ENCODE data around the gene NANP. TPM values are rescaled to one million over a fixed set of nuclear protein-coding genes. Genes with fewer than 3 reads are reported as not detected.

NANP gene
- total and polyA plus RNA-seq, 4 donors, result 2.4 to 7.3 (median 4.4) TPM

DNA sequence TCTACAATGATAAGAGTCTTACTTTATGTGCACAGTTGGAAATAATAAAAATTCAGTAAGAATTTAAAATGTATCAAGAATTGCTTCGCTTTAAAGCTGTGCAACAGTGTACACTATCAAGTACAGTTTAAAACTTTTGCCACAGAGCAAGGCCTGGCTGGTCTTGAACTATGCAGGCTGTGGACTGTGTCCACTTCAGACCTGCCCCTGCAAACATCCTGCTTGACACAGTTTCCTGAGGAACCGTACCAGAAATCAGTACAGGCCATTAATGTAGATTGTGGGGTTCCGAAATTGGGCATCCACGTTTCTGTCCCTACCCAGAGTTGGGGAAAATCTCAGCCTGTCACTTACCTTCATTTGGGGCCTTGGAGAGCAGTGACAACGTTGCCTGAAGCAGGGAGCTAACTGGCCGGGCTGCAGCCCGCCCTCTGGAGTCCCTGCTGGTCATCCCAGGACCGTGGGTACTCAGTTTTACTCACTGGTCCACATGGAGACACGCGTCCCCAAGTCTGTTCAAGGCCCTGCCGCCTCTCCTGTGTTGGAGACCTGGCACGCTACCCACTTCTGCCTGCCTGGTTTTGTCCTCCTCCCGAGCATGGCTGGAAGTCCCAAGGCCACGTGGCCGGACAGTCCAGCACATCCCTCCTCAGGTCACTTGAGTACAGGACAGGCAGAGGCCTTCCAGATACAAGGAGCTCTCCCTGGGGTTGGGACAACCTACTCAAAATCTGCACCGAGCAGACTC, 46.9 kb downstream of the NANP start:
- Histone ChIP-seq H3K9me3 (ENCODE audit: control insufficient read depth in 4 of 4, insufficient read depth in 3 of 4, low read length in 3 of 4) (no peaks in the 10 kb centered on the region), H3K4me3 (no peak overlapping the region), H3K4me1 (ENCODE audit: control insufficient read depth in 5 of 5, insufficient read depth in 5 of 5, low read length in 5 of 5) (peaks cover 0 to 10% (median 5%) of the 10 kb centered on the region in 5 donors), H3K27me3 (ENCODE audit: control insufficient read depth in 3 of 3, insufficient read depth in 3 of 3, low read length in 2 of 3) (no peaks in the 10 kb centered on the region), H3K9ac (ENCODE audit: insufficient read depth in 1 of 2, low read length in 2 of 2) (no peak overlapping the region), H3K36me3 (ENCODE audit: control insufficient read depth in 4 of 4, insufficient read depth in 4 of 4, low read length in 4 of 4) (peaks cover 0 to 5% (median 0%) of the 10 kb centered on the region in 4 donors), H3K27ac (ENCODE audit: low read depth in 1 of 2, low read length in 1 of 2) (no peak overlapping the region)
- ATAC-seq (ENCODE audit: insufficient read depth, low FRiP score) (no peak), DNase-seq (no peak)
- TF ChIP-seq, protein P1, sequence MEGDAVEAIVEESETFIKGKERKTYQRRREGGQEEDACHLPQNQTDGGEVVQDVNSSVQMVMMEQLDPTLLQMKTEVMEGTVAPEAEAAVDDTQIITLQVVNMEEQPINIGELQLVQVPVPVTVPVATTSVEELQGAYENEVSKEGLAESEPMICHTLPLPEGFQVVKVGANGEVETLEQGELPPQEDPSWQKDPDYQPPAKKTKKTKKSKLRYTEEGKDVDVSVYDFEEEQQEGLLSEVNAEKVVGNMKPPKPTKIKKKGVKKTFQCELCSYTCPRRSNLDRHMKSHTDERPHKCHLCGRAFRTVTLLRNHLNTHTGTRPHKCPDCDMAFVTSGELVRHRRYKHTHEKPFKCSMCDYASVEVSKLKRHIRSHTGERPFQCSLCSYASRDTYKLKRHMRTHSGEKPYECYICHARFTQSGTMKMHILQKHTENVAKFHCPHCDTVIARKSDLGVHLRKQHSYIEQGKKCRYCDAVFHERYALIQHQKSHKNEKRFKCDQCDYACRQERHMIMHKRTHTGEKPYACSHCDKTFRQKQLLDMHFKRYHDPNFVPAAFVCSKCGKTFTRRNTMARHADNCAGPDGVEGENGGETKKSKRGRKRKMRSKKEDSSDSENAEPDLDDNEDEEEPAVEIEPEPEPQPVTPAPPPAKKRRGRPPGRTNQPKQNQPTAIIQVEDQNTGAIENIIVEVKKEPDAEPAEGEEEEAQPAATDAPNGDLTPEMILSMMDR (IDR thresholded peaks at IDR 0.05; ENCODE audit: control extremely low read depth, extremely low read depth), result no peak
- 85% methylated on average over 16 of the region's 16 CpGs for WGBS, 2 donors

DNA sequence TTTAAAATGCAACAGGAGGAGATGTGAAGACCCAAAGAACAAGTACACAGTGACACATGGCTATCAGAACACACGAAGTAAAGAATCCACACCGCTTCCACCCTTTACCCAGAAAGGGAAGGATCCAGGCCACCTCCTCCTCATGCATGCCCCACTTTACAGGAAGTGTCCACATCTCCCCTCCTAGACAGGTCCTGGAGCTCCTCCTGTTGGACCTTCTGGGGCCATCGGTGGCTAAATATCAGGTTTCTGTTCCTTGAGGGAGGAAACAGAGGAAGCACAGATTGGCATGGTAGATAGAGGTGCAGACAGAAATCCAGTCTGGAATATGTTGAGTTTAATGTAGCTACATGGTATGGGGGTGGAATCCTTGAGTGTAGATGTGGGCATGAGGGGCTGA, 49.4 kb downstream of the NANP start:
- no peak for ATAC-seq (ENCODE audit: insufficient read depth, low FRiP score)
- 59 to 67% methylated on average over 3 of the region's 3 CpGs for WGBS, 2 donors
- Histone ChIP-seq H3K27ac (ENCODE audit: low read depth in 1 of 2, low read length in 1 of 2) (no peak overlapping the region), H3K36me3 (ENCODE audit: control insufficient read depth in 4 of 4, insufficient read depth in 4 of 4, low read length in 4 of 4) (peaks cover 0 to 4% (median 1%) of the 10 kb centered on the region in 4 donors), H3K27me3 (ENCODE audit: control insufficient read depth in 3 of 3, insufficient read depth in 3 of 3, low read length in 2 of 3) (no peaks in the 10 kb centered on the region), H3K4me3 (no peak overlapping the region), H3K9me3 (ENCODE audit: control insufficient read depth in 4 of 4, insufficient read depth in 3 of 4, low read length in 3 of 4) (no peaks in the 10 kb centered on the region), H3K9ac (ENCODE audit: insufficient read depth in 1 of 2, low read length in 2 of 2) (no peak overlapping the region), H3K4me1 (ENCODE audit: control insufficient read depth in 5 of 5, insufficient read depth in 5 of 5, low read length in 5 of 5) (peaks cover 0 to 7% (median 0%) of the 10 kb centered on the region in 5 donors)
- DNase-seq, result no peak
- TF ChIP-seq, protein P1 (IDR thresholded peaks at IDR 0.05; ENCODE audit: control extremely low read depth, extremely low read depth), result no peak

DNA sequence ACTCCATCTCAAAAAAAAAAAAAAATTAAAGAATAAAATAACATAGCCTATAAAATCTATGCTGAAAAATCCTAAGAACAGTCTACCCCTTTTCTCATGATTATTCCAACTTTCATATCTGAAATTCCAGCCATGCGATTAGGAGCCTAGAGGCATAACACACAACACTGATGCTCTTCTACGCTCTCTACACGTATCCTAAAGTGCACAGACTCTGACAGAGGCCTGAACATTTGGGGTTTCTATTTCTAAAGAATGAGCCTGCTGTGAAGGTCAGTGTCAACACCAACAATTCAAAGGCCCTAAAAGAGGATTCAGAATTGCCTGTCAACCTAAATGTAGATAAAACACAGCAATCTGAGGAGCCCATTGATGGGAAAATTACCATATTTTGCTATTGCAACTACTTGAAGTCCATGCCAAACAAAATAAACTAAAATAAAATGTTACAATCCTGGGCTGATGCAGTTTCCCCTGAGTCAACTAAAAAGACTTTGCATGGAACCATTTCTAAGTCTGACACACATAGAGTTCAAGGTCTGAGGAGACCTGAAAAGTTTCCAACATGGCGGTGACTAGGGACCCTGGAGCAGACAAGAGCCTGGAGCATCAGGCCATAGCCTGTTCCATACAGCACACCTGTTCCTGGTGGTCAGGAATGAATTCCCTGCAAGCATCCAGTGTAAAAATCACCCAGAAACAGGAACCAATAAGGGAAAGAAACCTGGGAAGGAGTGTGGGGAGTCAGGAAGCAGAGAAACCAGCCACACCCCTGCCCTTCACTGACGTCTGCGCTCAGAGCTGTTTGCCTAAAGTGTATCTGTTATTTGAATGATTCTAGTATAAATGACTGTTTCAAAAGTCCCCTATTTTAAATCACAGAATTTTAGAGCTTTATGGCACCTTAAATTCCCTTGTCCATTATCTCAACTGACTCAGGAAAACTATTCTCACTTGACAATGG, 50.2 kb downstream of the NANP start:
- Histone ChIP-seq H3K27me3 (ENCODE audit: control insufficient read depth in 3 of 3, insufficient read depth in 3 of 3, low read length in 2 of 3) (no peaks in the 10 kb centered on the region), H3K9ac (ENCODE audit: insufficient read depth in 1 of 2, low read length in 2 of 2) (no peak overlapping the region), H3K27ac (ENCODE audit: low read depth in 1 of 2, low read length in 1 of 2) (no peak overlapping the region), H3K36me3 (ENCODE audit: control insufficient read depth in 4 of 4, insufficient read depth in 4 of 4, low read length in 4 of 4) (peaks cover 0 to 4% (median 1%) of the 10 kb centered on the region in 4 donors), H3K9me3 (ENCODE audit: control insufficient read depth in 4 of 4, insufficient read depth in 3 of 4, low read length in 3 of 4) (no peaks in the 10 kb centered on the region), H3K4me1 (ENCODE audit: control insufficient read depth in 5 of 5, insufficient read depth in 5 of 5, low read length in 5 of 5) (peaks cover 0 to 7% (median 0%) of the 10 kb centered on the region in 5 donors), H3K4me3 (no peak overlapping the region)
- no peak for ATAC-seq (ENCODE audit: insufficient read depth, low FRiP score)
- no peak for DNase-seq
- TF ChIP-seq, protein P1 (IDR thresholded peaks at IDR 0.05; ENCODE audit: control extremely low read depth, extremely low read depth), result no peak
- 87 to 88% methylated on average over 6 of the region's 6 CpGs for WGBS, 2 donors
